HG03139 (cell line): ENCODE data around the gene NETO2.
"Not testable (repeated sequence)": the region's sequence is repeated elsewhere in the genome, so short reads cannot be mapped to it uniquely, and the experiment has no call there.

ENCODE experiments used
- ATAC-seq: cut with Tn5 transposase; IDR thresholded peaks from one replicate; pipeline ENCODE4 v1.9.1; 2021; ENCODE audit not compliant: unreplicated experiment

Gene NETO2, protein sequence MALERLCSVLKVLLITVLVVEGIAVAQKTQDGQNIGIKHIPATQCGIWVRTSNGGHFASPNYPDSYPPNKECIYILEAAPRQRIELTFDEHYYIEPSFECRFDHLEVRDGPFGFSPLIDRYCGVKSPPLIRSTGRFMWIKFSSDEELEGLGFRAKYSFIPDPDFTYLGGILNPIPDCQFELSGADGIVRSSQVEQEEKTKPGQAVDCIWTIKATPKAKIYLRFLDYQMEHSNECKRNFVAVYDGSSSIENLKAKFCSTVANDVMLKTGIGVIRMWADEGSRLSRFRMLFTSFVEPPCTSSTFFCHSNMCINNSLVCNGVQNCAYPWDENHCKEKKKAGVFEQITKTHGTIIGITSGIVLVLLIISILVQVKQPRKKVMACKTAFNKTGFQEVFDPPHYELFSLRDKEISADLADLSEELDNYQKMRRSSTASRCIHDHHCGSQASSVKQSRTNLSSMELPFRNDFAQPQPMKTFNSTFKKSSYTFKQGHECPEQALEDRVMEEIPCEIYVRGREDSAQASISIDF

DNA sequence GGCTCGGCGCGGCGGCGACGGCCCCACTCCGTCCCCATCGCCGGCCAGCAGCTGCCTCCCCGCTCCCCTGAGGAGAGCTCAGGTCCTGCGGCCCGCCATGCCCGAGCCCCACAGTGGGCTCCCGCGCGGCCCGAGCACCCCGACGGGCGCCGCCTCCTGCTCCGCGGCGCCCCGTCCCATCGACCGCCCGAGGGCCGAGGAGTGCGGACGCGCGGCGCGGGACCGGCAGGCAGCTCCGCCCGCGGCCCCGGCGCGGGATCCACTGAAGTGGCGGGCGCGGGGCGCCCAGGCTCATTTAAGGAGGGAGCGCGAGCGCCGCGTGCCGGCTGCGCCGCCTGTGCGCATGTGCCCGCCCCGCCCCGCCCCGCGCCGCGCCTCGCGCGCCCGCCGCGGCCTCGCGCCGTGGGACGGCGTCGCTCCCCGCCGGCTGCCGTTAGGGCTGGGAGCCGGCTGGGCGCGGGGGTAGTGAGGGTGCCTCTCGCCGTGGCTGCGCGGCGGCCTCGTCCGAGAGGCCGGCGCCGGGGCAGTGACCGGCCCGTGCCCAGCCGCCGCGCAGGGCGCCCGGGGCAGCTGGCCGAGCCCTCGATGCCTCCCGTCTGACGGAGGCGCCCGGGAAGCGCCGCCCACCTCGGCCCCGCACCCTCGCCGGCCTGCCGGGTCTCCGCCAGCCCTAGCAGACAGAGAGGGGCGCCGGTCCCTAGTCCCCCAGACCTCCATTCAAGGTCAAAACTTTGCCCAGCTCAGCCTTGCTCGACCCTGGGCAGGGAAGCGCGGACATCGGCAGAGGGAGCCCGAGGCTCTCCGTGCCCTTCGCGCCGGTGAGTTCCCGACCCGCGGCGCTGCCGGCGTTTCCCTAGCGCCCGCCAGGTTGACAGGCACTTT is at the start of gene NETO2:
Gene NETO2 (minus strand): TSS at position 269 of the 882 bp plus-strand sequence. CDS start 333 bp downstream, outside the sequence.
- ATAC-seq: peak; percentile 44

- no peak for ATAC-seq
Measured at GRCh38 chr16:47182318-47182717, 38.6 kb upstream of the NETO2 start.

- ATAC-seq: not testable (repeated sequence)
Measured at GRCh38 chr16:47181066-47181465, 37.3 kb upstream of the NETO2 start.

DNA sequence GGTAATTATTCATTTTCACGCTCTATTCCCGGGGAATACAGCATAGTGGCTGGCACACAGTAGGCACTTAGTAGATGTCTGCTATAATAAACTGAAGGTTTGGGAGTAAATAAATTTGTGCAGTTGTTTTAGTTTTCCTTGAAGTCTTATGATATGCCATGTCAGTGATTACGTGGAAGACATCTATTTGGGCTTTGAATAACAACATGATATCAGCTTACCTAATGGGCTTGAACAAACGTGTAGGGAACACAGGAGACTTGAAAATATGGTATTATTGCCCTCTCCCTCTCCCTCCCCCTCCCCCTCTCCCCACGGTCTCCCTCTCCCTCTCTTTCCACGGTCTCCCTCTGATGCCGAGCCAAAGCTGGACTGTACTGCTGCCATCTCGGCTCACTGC is 36.3 kb upstream of the NETO2 start:
- no peak for ATAC-seq

DNA sequence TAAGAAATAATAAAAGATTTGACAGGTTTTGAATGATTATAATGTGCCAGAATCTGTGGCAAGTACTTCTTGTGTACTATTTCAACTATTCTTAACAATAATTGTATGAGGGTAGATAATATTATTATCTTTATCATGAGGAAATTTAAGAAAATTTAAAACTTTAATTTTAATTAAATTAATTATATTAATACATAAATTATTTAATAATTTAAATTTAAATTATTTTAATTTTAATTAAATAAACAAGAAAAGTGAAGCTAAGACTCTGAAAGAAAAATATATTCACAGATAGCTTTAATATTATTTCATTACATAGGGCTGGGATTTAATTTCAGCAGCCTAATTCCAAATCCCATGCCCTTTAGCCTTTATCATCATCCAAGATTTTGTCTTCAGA is 31.4 kb upstream of the NETO2 start:
- no peak for ATAC-seq

DNA sequence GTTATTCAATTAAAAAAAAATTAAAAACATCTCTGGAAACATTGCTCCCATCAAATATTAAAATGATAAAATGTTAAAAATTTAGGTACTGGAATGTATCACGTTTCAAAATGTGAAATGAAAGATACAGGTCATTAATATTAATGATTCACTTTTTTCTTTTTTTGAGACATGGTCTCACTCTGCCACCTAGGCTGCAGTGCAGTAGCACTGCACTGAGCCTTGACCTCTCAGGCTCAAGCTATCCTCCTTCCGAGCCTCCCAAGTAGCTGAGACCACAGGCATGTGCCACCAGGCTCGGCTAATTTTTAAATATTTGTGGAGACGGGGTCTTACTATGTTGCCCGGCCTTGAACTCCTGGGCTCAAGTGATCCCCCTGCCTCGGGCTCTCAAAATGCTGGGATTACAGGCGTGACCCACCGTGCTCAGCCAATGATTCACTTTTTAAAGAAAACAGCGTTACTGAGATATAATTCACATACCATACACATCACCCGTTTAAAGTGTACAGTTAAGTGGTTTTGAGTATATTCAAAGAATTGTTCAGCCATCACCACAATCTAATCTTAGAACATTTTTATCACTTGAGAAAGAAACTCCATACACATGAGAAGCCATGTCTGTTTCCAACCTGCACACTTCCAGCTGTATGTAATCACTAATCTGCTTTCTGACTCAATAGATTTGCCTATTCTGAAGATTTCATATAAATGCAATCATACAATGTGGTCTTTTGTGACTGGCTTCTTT is 19.1 kb upstream of the NETO2 start:
- no peak for ATAC-seq

DNA sequence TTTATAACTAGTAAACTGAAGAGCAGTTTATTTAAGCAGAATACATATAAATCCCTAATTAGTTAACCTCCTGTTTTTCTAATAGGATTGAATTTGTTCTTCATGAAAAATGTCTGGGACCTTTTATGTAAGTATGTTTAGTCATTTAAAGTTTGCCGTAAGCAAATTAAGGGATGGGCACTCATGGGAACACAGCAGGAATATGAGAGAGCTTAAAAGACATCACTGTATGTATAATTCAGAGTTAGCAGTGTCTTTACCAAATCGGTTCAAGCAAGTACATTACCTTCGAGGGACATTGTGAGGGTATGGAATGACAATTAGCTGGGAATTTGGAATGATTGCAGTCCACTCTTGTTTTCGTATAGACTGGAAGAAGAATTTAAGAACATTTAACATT is 17.7 kb upstream of the NETO2 start:
- no peak for ATAC-seq

- no peak for ATAC-seq
Measured at GRCh38 chr16:47160422-47160821, 16.7 kb upstream of the NETO2 start.

DNA sequence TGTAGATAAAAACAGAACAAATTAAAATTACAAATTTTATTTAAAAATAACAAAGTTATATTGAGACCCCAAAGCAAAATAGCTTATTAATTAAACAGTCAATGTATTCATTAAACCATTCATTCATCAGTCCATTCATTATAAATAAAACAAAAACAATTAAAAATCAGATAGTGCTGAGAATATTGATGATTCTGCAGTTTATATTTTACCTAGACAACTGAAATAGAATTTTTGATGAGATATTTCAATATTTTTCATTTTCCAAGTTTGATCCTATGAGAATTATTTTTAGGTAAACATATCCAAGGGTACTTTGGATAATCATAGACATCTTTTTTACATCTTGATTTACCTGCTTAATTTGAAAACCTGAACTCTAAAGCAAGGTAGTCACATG is 15.2 kb upstream of the NETO2 start:
- no peak for ATAC-seq

GRCh38 chr16:47156680-47157215 is 13.0 kb upstream of the NETO2 start:
- ATAC-seq: no peak

GRCh38 chr16:47152501-47152900 is 8.8 kb upstream of the NETO2 start:
- ATAC-seq: not testable (repeated sequence)

- no peak for ATAC-seq
Measured at GRCh38 chr16:47150067-47150466, 6.3 kb upstream of the NETO2 start.

DNA sequence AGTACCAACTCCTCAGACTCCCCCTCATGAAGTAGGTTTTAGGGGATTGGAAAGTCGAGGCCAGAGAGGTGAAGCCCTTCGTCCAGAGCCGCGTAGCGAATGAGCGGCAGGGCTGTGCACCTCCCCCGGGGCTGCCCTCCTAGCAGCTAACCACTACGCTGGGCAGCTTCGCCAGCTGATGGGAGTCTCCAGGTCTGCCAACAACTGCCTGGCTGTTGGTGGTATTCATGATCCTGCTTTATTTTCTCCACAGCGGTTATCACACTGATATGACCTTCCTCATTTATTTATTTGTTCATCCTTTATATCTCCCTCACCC is 773 bp upstream of the NETO2 start:
- no peak for ATAC-seq

- peak; percentile 61 for ATAC-seq
Measured at GRCh38 chr16:47142821-47143676, 696 bp downstream of the NETO2 start.

- ATAC-seq: no peak
Measured at GRCh38 chr16:47142486-47142820, 1.3 kb downstream of the NETO2 start.

- peak; percentile 49 for ATAC-seq
Measured at GRCh38 chr16:47141773-47142485, 1.8 kb downstream of the NETO2 start.

DNA sequence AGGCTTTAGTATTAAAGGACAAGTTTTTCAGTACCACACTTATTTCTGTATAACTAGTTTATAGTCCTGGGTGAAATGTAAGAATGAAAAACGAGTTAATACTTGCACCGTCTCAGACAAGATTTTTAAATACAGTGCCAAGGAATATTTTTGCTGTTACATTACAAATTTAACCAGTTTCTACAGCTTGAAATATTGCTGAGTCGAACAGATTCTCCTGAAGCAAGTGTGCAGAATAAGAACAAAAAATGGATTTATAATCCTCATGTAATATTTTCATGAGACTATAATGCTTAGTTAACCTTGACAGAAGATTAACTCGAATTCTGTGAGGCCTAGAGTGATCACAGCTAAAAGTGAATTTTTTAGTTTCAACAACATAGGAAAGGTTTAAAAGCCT is 3.1 kb downstream of the NETO2 start:
- ATAC-seq: no peak

- ATAC-seq: no peak
Measured at GRCh38 chr16:47139561-47140185, 4.1 kb downstream of the NETO2 start.

DNA sequence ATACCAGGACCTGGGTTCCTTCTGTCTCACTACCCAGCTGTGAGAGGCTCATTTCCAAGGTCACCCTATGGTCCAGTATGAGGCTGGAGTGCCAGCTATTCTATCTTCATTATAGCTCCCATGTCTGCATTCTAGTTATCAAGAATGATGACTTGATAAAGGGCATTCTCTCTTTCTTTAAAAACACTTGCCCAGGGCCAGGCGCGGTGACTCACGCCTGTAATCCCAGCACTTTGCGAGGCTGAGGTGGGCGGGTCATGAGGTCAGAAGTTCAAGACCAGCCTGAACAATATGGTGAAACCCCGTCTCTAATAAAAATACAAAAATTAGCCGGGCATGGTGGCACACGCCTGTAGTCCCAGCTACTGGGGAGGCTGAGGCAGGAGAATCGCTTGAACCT is 5.8 kb downstream of the NETO2 start:
- not testable (repeated sequence) for ATAC-seq
